HFFc6 (cell line): ENCODE results near the gene ACKR4. TPM values are rescaled to one million over a fixed set of nuclear protein-coding genes. Genes with fewer than 3 reads are reported as not detected.
"Not testable (repeated sequence)": the region's sequence is repeated elsewhere in the genome, so short reads cannot be mapped to it uniquely, and the experiment has no call there.

ENCODE experiments used
- DNase-seq: peaks from one replicate; pipeline ENCODE4 v3.0.0-alpha.2; 2018
- H3K27ac Mint-ChIP-seq: 2 replicates; pipeline ENCODE4 v1.8.0; 2020; ENCODE audit warnings: mild to moderate bottlenecking, mixed read lengths
- H3K27me3 Mint-ChIP-seq: 2 replicates; pipeline ENCODE4 v1.8.0; 2021; ENCODE audit warnings: mild to moderate bottlenecking, moderate library complexity, mixed read lengths; ENCODE audit not compliant: insufficient read depth
- H3K36me3 Mint-ChIP-seq: 2 replicates; pipeline ENCODE4 v1.8.0; 2021; ENCODE audit warnings: low read depth, mixed read lengths
- H3K4me1 Mint-ChIP-seq: 2 replicates; pipeline ENCODE4 v1.8.0; 2020; ENCODE audit warnings: low read depth, mixed read lengths
- H3K4me3 Mint-ChIP-seq: 2 replicates; pipeline ENCODE4 v1.8.0; 2020; ENCODE audit warnings: mild to moderate bottlenecking, moderate library complexity, mixed read lengths
- H3K9me3 Mint-ChIP-seq: 2 replicates; pipeline ENCODE4 v1.8.0; 2020; ENCODE audit warnings: mild to moderate bottlenecking, mixed read lengths
- CTCF ChIP-seq: fragments of 200-600 bp; sonication (generic); IDR thresholded peaks from 2 replicates; pipeline ENCODE4 v1.5.0; 2021; ENCODE audit warnings: antibody characterized with exemption, mild to moderate bottlenecking
- total RNA-seq, 6 experiments: library from RNA; stranded (reverse); fragmentation: NEBNext Ultra II Directional; extraction: Animal tissue kit (Norgen Biotek cat#: 25700); gene quantifications; 2 replicates in 1 of 6; 3 replicates in 5 of 6; pipeline ENCODE4 v1.2.3, GENCODE V29; 2021

ACKR4 gene
- total RNA-seq, 6 experiments from 2014 or later, result 0.78 to 8.4 (median 7.1) TPM

GRCh38 chr3:132554437-132554836 is 42.6 kb upstream of the ACKR4 start:
- no peak overlapping the region for H3K27ac Mint-ChIP-seq
- peaks cover 4% of the 10 kb centered on the region for H3K36me3 Mint-ChIP-seq
- no peaks in the 10 kb centered on the region for H3K9me3 Mint-ChIP-seq
- no peak for DNase-seq
- no peak for TF ChIP-seq CTCF
- no peaks in the 10 kb centered on the region for H3K27me3 Mint-ChIP-seq
- H3K4me3 Mint-ChIP-seq, result no peak overlapping the region
- peaks cover 22% of the 10 kb centered on the region for H3K4me1 Mint-ChIP-seq

- no peak for TF ChIP-seq CTCF
- Mint-ChIP-seq H3K27ac (no peak overlapping the region), H3K27me3 (no peaks in the 10 kb centered on the region), H3K9me3 (no peaks in the 10 kb centered on the region), H3K4me1 (peaks cover 12% of the 10 kb centered on the region), H3K4me3 (no peak overlapping the region), H3K36me3 (peaks cover 4% of the 10 kb centered on the region)
- DNase-seq, result no peak
Measured at GRCh38 chr3:132555306-132556035, 41.6 kb upstream of the ACKR4 start.

- not testable (repeated sequence) for H3K36me3 Mint-ChIP-seq, H3K9me3 Mint-ChIP-seq, H3K27ac Mint-ChIP-seq, H3K27me3 Mint-ChIP-seq, H3K4me1 Mint-ChIP-seq, DNase-seq, H3K4me3 Mint-ChIP-seq
Measured at GRCh38 chr3:132556036-132556386, 41.1 kb upstream of the ACKR4 start.

- Mint-ChIP-seq H3K4me3 (no peak overlapping the region), H3K27ac (no peak overlapping the region), H3K9me3 (no peaks in the 10 kb centered on the region), H3K4me1 (peaks cover 6% of the 10 kb centered on the region), H3K36me3 (peaks cover 4% of the 10 kb centered on the region), H3K27me3 (no peaks in the 10 kb centered on the region)
- DNase-seq, result no peak
- TF ChIP-seq CTCF, result no peak
Measured at GRCh38 chr3:132556508-132557159, 40.4 kb upstream of the ACKR4 start.

GRCh38 chr3:132561003-132561402 is 36.1 kb upstream of the ACKR4 start:
- no peaks in the 10 kb centered on the region for H3K9me3 Mint-ChIP-seq
- no peak for TF ChIP-seq CTCF
- H3K27me3 Mint-ChIP-seq, result no peaks in the 10 kb centered on the region
- no peak overlapping the region for H3K27ac Mint-ChIP-seq
- H3K4me3 Mint-ChIP-seq, result no peak overlapping the region
- peaks cover 5% of the 10 kb centered on the region; the same call in 1 of the 2 replicates for H3K4me1 Mint-ChIP-seq
- H3K36me3 Mint-ChIP-seq, result peaks cover 17% of the 10 kb centered on the region
- DNase-seq, result no peak

- Mint-ChIP-seq H3K27ac (no peak overlapping the region; the same call in 1 of the 2 replicates), H3K27me3 (no peaks in the 10 kb centered on the region), H3K4me1 (peaks cover 10% of the 10 kb centered on the region), H3K36me3 (peaks cover 17% of the 10 kb centered on the region), H3K9me3 (no peaks in the 10 kb centered on the region), H3K4me3 (no peak overlapping the region)
- no peak for TF ChIP-seq CTCF
- DNase-seq, result no peak
Measured at GRCh38 chr3:132563420-132564069, 33.5 kb upstream of the ACKR4 start.
